ENCODE data around the gene STPG4. TPM values are rescaled to one million over a fixed set of nuclear protein-coding genes. Genes with fewer than 3 reads are reported as not detected.
"Not testable (repeated sequence)": the region's sequence is repeated elsewhere in the genome, so short reads cannot be mapped to it uniquely, and the experiment has no call there.

Gene STPG4
- total RNA-seq, 2 experiments from 2014 or later: 0.14 to 0.23 TPM

- CTCF ChIA-PET: interaction anchor here (0.6 kb wide), 1 partner anchor 9 kb away, joined by 4 read pairs; no protein-coding TSS in a partner anchor
- POLR2A ChIA-PET: no interaction called here
- Mint-ChIP-seq H3K27ac (no peak overlapping the region), H3K27me3 (no peaks in the 10 kb centered on the region), H3K36me3 (ENCODE audit: low read depth) (no peaks in the 10 kb centered on the region), H3K4me3 (no peak overlapping the region), H3K4me1 (no peaks in the 10 kb centered on the region), H3K9me3 (ENCODE audit: low read depth) (no peaks in the 10 kb centered on the region)
- DNase-seq (no peak), ATAC-seq (no peak)
- intact Hi-C loops (cut with DNase I, micrococcal nuclease): no loop called here
Observed at GRCh38 chr2:47187069-47187468, 32.0 kb upstream of the STPG4 start.

DNA sequence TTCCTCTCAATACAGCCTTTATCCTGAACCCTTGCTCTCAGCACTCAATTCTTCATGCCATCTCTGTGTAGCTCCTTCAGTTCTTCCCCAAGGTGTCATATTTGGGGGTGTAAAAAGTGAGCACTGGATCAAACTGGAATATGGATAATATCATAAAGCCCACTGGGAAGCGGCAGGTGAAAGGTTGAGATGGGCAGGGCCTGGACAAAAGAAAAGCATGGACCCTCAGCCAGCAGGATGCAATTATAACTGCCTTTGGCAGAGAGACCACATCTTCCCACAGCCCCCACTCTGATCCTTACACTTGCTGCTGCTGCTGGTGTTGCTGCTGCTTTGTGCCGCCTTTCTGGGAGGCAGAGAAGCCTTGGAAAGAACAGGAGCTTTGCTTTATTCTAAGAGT is 31.2 kb upstream of the STPG4 start:
- CTCF ChIA-PET: interaction anchor here (1.0 kb wide), 1 partner anchor 9 kb away, joined by 3 read pairs; no protein-coding TSS in a partner anchor

DNA sequence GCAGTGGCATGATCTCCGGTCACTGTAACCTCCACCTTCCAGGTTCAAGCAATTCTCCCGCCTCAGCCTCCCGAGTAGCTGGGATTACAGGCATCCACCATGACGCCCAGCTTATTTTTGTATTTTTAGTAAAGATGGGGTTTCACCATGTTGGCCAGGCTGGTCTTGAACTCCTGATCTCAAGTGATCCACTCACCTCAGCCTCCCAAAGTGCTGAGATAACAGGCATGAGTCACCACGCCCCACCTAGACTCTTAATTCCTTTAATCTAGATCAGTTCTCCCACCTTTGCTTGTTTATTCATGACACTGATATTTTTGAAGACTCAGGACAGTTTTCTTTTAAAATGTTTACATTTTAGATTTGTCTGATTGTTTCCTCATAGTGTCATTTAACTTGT is 30.0 kb upstream of the STPG4 start:
- CTCF ChIA-PET: interaction anchor here (1.0 kb wide), 1 partner anchor 10 kb away, joined by 3 read pairs; no protein-coding TSS in a partner anchor
- ATAC-seq; H3K4me3 Mint-ChIP-seq; H3K27ac Mint-ChIP-seq; H3K27me3 Mint-ChIP-seq; H3K4me1 Mint-ChIP-seq; DNase-seq; intact Hi-C loops (cut with DNase I, micrococcal nuclease); H3K9me3 Mint-ChIP-seq (ENCODE audit: low read depth); POLR2A ChIA-PET; H3K36me3 Mint-ChIP-seq (ENCODE audit: low read depth): not testable (repeated sequence)

More for the DNA sequence above, 31.2 kb upstream of the STPG4 start:
- Mint-ChIP-seq H3K36me3 (ENCODE audit: low read depth) (no peaks in the 10 kb centered on the region), H3K4me3 (no peak overlapping the region), H3K27ac (no peak overlapping the region), H3K27me3 (no peaks in the 10 kb centered on the region), H3K4me1 (peaks cover 1% of the 10 kb centered on the region), H3K9me3 (ENCODE audit: low read depth) (no peaks in the 10 kb centered on the region)
- POLR2A ChIA-PET: no interaction called here
- intact Hi-C loops (cut with DNase I, micrococcal nuclease): no loop called here
- DNase-seq (no peak), ATAC-seq (no peak)

GRCh38 chr2:47181176-47181575 is 26.1 kb upstream of the STPG4 start:
- ATAC-seq: no peak
- Mint-ChIP-seq H3K4me1 (peaks cover 11% of the 10 kb centered on the region), H3K27me3 (no peaks in the 10 kb centered on the region), H3K27ac (no peak overlapping the region), H3K9me3 (ENCODE audit: low read depth) (no peaks in the 10 kb centered on the region), H3K4me3 (no peak overlapping the region), H3K36me3 (ENCODE audit: low read depth) (peaks cover 2% of the 10 kb centered on the region)
- intact Hi-C loops (cut with DNase I, micrococcal nuclease): no loop called here
- POLR2A ChIA-PET: no interaction called here
- no peak for DNase-seq
- CTCF ChIA-PET: interaction anchor here (0.8 to 1.1 kb wide), 2 partner anchors 14 to 41 kb away, joined by 3 read pairs; no protein-coding TSS in a partner anchor

- Mint-ChIP-seq H3K27me3 (no peaks in the 10 kb centered on the region), H3K4me3 (no peak overlapping the region), H3K4me1 (peaks cover 11% of the 10 kb centered on the region), H3K9me3 (ENCODE audit: low read depth) (no peaks in the 10 kb centered on the region), H3K36me3 (ENCODE audit: low read depth) (peaks cover 6% of the 10 kb centered on the region), H3K27ac (no peak overlapping the region)
- ChIA-PET CTCF (interaction anchor here (0.8 to 1.5 kb wide), 3 partner anchors 10 to 41 kb away, joined by 3 to 7 read pairs (median 3); no protein-coding TSS in a partner anchor), POLR2A (no interaction called here)
- no peak for DNase-seq
- no peak for ATAC-seq
- intact Hi-C loops (cut with DNase I, micrococcal nuclease): no loop called here
Observed at GRCh38 chr2:47180531-47180930, 25.4 kb upstream of the STPG4 start.

DNA sequence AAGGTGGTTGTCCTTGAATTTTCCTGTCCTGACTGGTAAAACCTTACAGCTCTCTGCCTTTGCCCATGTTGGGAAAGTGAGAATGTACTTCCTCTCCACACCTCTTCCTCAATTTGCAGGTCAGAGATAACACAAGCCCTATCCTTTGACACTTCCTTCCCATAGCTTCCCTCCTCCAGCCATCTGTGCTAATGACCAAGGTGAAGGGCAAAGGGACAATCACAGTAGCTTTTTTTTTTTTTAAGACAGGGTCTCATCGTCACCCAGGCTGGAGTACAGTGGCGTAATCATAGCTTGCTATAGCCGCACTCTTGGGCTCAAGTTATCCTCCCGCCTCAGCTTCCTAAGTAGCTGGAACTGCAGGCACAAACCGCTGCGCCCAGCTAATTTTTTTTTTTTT is 24.3 kb upstream of the STPG4 start:
- no peak for ATAC-seq
- H3K27ac Mint-ChIP-seq: no peak overlapping the region
- H3K36me3 Mint-ChIP-seq (ENCODE audit: low read depth): peaks cover 15% of the 10 kb centered on the region
- POLR2A ChIA-PET: interaction anchor here (0.6 kb wide), 1 partner anchor 10 kb away, joined by 3 read pairs; no protein-coding TSS in a partner anchor
- CTCF ChIA-PET: interaction anchor here (1.3 to 1.5 kb wide), 2 partner anchors 9 to 17 kb away, joined by 3 to 7 read pairs; no protein-coding TSS in a partner anchor
- no peaks in the 10 kb centered on the region for H3K27me3 Mint-ChIP-seq
- no peak overlapping the region for H3K4me3 Mint-ChIP-seq
- intact Hi-C loops (cut with DNase I, micrococcal nuclease): no loop called here
- H3K9me3 Mint-ChIP-seq (ENCODE audit: low read depth): no peaks in the 10 kb centered on the region
- DNase-seq: no peak
- H3K4me1 Mint-ChIP-seq: peaks cover 14% of the 10 kb centered on the region

DNA sequence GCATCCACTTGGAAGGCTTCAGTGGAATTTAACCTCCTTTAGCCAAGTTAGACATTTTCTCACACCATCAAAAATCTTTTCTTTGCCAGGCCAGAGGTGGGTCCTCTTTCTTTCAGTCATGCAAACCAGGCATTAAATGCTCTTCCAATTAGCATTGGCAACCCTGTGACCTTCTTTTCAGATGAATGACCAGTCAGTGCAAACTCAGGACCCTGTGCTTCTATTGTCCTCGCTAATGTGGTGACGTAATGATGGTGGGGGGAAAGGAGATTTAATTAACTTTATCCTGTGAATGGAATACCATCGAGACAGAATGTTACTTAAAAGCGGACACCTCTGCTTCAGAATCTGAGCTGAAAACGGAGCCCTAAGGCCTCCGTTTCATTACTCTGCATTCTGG is 23.2 kb upstream of the STPG4 start:
- POLR2A ChIA-PET: no interaction called here
- no peak for ATAC-seq
- Mint-ChIP-seq H3K9me3 (ENCODE audit: low read depth) (no peaks in the 10 kb centered on the region), H3K27me3 (no peaks in the 10 kb centered on the region), H3K4me1 (peaks cover 23% of the 10 kb centered on the region), H3K36me3 (ENCODE audit: low read depth) (peaks cover 23% of the 10 kb centered on the region), H3K4me3 (no peak overlapping the region), H3K27ac (no peak overlapping the region)
- intact Hi-C loops (cut with DNase I, micrococcal nuclease): no loop called here
- no peak for DNase-seq
- CTCF ChIA-PET: no interaction called here

- CTCF ChIA-PET: no interaction called here
- H3K27me3 Mint-ChIP-seq: no peaks in the 10 kb centered on the region
- DNase-seq: no peak
- H3K4me1 Mint-ChIP-seq: peaks cover 34% of the 10 kb centered on the region
- intact Hi-C loops (cut with DNase I, micrococcal nuclease): no loop called here
- POLR2A ChIA-PET: no interaction called here
- peaks cover 28% of the 10 kb centered on the region for H3K36me3 Mint-ChIP-seq (ENCODE audit: low read depth)
- ATAC-seq: no peak
- no peaks in the 10 kb centered on the region for H3K9me3 Mint-ChIP-seq (ENCODE audit: low read depth)
- H3K4me3 Mint-ChIP-seq: peak overlapping the region; percentile 100
- peak overlapping the region; percentile 100 for H3K27ac Mint-ChIP-seq
Observed at GRCh38 chr2:47177043-47177565, 22.0 kb upstream of the STPG4 start.

- H3K27ac Mint-ChIP-seq: peak overlapping the region; percentile 93
- CTCF ChIA-PET: interaction anchor here (0.6 to 1.7 kb wide), 3 partner anchors 44 to 116 kb away, joined by 3 to 8 read pairs (median 3); no protein-coding TSS in a partner anchor
- H3K9me3 Mint-ChIP-seq (ENCODE audit: low read depth): no peaks in the 10 kb centered on the region
Observed at GRCh38 chr2:47174733-47175361, 19.7 kb upstream of the STPG4 start.

GRCh38 chr2:47173986-47174732 is 19.1 kb upstream of the STPG4 start:
- ChIA-PET POLR2A (interaction anchor here (0.7 to 0.9 kb wide), 2 partner anchors 9 to 1149 kb away, joined by 3 read pairs; no protein-coding TSS in a partner anchor), CTCF (interaction anchor here (0.6 to 1.7 kb wide), 4 partner anchors 44 to 255 kb away, joined by 3 to 8 read pairs (median 3); no protein-coding TSS in a partner anchor)
- Mint-ChIP-seq H3K27ac (peak overlapping the region; percentile 93), H3K27me3 (no peaks in the 10 kb centered on the region), H3K4me3 (peak overlapping the region; percentile 100), H3K4me1 (peaks cover 53% of the 10 kb centered on the region), H3K36me3 (ENCODE audit: low read depth) (peaks cover 45% of the 10 kb centered on the region), H3K9me3 (ENCODE audit: low read depth) (no peaks in the 10 kb centered on the region)
- DNase-seq: no peak
- intact Hi-C loops (cut with DNase I, micrococcal nuclease): no loop called here
- no peak for ATAC-seq

More at GRCh38 chr2:47174733-47175361, 19.7 kb upstream of the STPG4 start:
- ATAC-seq (no peak), DNase-seq (peak; percentile 58)
- POLR2A ChIA-PET: no interaction called here
- Mint-ChIP-seq H3K36me3 (ENCODE audit: low read depth) (peaks cover 42% of the 10 kb centered on the region), H3K27me3 (no peaks in the 10 kb centered on the region), H3K4me1 (peaks cover 50% of the 10 kb centered on the region), H3K4me3 (peak overlapping the region; percentile 100)
- intact Hi-C loops (cut with DNase I, micrococcal nuclease): no loop called here

GRCh38 chr2:47172922-47173695 is 18.0 kb upstream of the STPG4 start:
- intact Hi-C loops (cut with DNase I, micrococcal nuclease): no loop called here
- DNase-seq: no peak

More at GRCh38 chr2:47172922-47173695, 18.0 kb upstream of the STPG4 start:
- Mint-ChIP-seq H3K4me3 (peak overlapping the region; percentile 100), H3K27me3 (no peaks in the 10 kb centered on the region), H3K36me3 (ENCODE audit: low read depth) (peaks cover 53% of the 10 kb centered on the region), H3K27ac (peak overlapping the region; percentile 47), H3K9me3 (ENCODE audit: low read depth) (no peaks in the 10 kb centered on the region), H3K4me1 (peaks cover 59% of the 10 kb centered on the region)
- no peak for ATAC-seq
- CTCF ChIA-PET: interaction anchor here (0.6 to 1.7 kb wide), 6 partner anchors 10 to 594 kb away, joined by 3 to 8 read pairs (median 4); no protein-coding TSS in a partner anchor
- POLR2A ChIA-PET: interaction anchor here (0.7 to 1.0 kb wide), 3 partner anchors 8 to 1148 kb away, joined by 3 read pairs; partner anchors contain the start of gene MSH2

All from activated CD4-positive, alpha-beta T cell treated with anti-CD3 and anti-CD28 coated beads for 36 hours (primary cell).